Smooth muscle cell (in vitro differentiated cells): ENCODE data around the gene XYLT1. TPM values are rescaled to one million over a fixed set of nuclear protein-coding genes. Genes with fewer than 3 reads are reported as not detected.

Experiments used
- DNase-seq: peaks from one replicate; lab custom pipeline; 2025; ENCODE audit not compliant: unreplicated experiment; lab: John Stamatoyannopoulos, UW
- H2AFZ ChIP-seq: fragments of 200-600 bp; sonication (generic); 2 replicates; pipeline ENCODE4 v1.6.0; 2016; ENCODE audit warnings: antibody characterized with exemption, low read depth, mild to moderate bottlenecking
- H3F3A ChIP-seq: fragments of 200-600 bp; sonication (generic); 2 replicates; pipeline ENCODE4 v1.6.0; 2017; ENCODE audit warnings: antibody characterized with exemption, low read depth
- H3K27ac ChIP-seq: fragments of 200-600 bp; sonication (generic); 2 replicates; pipeline ENCODE4 v1.5.1; 2016; ENCODE audit warnings: low read depth, mild to moderate bottlenecking
- H3K27me3 ChIP-seq: fragments of 200-600 bp; sonication (generic); 2 replicates; pipeline ENCODE4 v1.6.1; 2016; ENCODE audit warnings: low read depth, mild to moderate bottlenecking
- H3K36me3 ChIP-seq: fragments of 200-600 bp; sonication (generic); 2 replicates; pipeline ENCODE4 v1.5.1; 2016; ENCODE audit warnings: low read depth
- H3K4me1 ChIP-seq: fragments of 200-600 bp; sonication (generic); 2 replicates; pipeline ENCODE4 v1.5.1; 2016; ENCODE audit warnings: low read depth
- H3K4me2 ChIP-seq: fragments of 200-600 bp; sonication (generic); 2 replicates; pipeline ENCODE4 v1.6.0; 2016; ENCODE audit warnings: mild to moderate bottlenecking
- H3K4me3 ChIP-seq: fragments of 200-600 bp; sonication (generic); 2 replicates; pipeline ENCODE4 v1.5.1; 2016; ENCODE audit warnings: mild to moderate bottlenecking
- H3K79me2 ChIP-seq: fragments of 200-600 bp; sonication (generic); 2 replicates; pipeline ENCODE4 v1.6.0; 2016; ENCODE audit warnings: low read depth, mild to moderate bottlenecking
- H3K9ac ChIP-seq: fragments of 200-600 bp; sonication (generic); 2 replicates; pipeline ENCODE4 v1.6.0; 2016; ENCODE audit warnings: low read depth
- H3K9me3 ChIP-seq: fragments of 200-600 bp; sonication (generic); replicated peaks from 2 replicates; pipeline ENCODE4 v1.5.1; 2016; ENCODE audit warnings: low read depth
- H4K20me1 ChIP-seq: fragments of 200-600 bp; sonication (generic); 2 replicates; pipeline ENCODE4 v1.6.0; 2016; ENCODE audit warnings: low read depth
- WGBS: methylation state at CpG from one replicate; pipeline ENCODE4 v1.1.7; 2016; ENCODE audit warnings: low lambda C conversion rate; 5-methylcytosine and 5-hydroxymethylcytosine counted together
- polyA plus RNA-seq: library from polyadenylated mRNA; unstranded; fragments of >200 nt; fragmentation: Nextera tagmentation; extraction: Ambion mirVana; gene quantifications from 2 replicates; pipeline ENCODE4 v1.2.1, GENCODE V29; 2016
- total RNA-seq: library from RNA; depleted of rRNA; stranded (reverse); fragments of >200 nt; gene quantifications from 2 replicates; pipeline ENCODE4 v1.2.3, GENCODE V29; 2014
- TF ChIP-seq, protein P1 (sequence below): fragments of 200-600 bp; sonication (generic); IDR thresholded peaks from 2 replicates; pipeline ENCODE4 v1.5.1; 2017; ENCODE audit warnings: borderline replicate concordance, mild to moderate bottlenecking, antibody characterized with exemption; ENCODE audit not compliant: insufficient read depth, poor library complexity, severe bottlenecking

Gene XYLT1
- total and polyA plus RNA-seq, 2 experiments from 2014 or later = 9.5 to 19.9 TPM

DNA sequence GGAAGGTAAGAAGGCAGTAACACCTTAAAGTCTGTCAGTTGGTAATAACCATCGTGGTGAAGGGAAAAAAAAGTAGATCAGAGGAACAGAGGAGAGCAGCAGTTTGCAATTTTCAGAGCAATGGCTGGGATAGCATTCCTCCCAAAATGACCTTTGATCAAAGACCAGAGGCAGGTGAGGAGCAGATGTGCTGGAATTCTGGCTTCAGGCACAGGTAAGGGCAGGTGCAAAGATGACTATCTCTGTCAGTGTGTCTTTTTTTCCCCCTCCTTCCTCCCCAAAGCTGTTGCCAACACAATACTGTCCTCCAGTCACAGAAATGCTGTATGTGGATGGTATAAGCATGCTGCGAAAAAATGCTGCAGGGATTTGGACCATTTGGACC is 166.7 kb downstream of the XYLT1 start:
- Histone ChIP-seq H3K79me2 (no peaks in the 10 kb centered on the region), H3K36me3 (no peaks in the 10 kb centered on the region), H3K9ac (no peak overlapping the region), H3F3A (no peaks in the 10 kb centered on the region), H3K4me2 (peak overlapping the region; percentile 27), H3K4me3 (no peak overlapping the region), H3K9me3 (no peaks in the 10 kb centered on the region), H3K27ac (peak overlapping the region; percentile 52), H3K27me3 (no peaks in the 10 kb centered on the region), H2AFZ (no peak overlapping the region), H4K20me1 (peaks cover 84% of the 10 kb centered on the region), H3K4me1 (peaks cover 5% of the 10 kb centered on the region)
- WGBS = 76% methylated on average over 2 of the region's 2 CpGs
- TF ChIP-seq, protein P1, sequence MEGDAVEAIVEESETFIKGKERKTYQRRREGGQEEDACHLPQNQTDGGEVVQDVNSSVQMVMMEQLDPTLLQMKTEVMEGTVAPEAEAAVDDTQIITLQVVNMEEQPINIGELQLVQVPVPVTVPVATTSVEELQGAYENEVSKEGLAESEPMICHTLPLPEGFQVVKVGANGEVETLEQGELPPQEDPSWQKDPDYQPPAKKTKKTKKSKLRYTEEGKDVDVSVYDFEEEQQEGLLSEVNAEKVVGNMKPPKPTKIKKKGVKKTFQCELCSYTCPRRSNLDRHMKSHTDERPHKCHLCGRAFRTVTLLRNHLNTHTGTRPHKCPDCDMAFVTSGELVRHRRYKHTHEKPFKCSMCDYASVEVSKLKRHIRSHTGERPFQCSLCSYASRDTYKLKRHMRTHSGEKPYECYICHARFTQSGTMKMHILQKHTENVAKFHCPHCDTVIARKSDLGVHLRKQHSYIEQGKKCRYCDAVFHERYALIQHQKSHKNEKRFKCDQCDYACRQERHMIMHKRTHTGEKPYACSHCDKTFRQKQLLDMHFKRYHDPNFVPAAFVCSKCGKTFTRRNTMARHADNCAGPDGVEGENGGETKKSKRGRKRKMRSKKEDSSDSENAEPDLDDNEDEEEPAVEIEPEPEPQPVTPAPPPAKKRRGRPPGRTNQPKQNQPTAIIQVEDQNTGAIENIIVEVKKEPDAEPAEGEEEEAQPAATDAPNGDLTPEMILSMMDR = no peak
- no peak for DNase-seq

DNA sequence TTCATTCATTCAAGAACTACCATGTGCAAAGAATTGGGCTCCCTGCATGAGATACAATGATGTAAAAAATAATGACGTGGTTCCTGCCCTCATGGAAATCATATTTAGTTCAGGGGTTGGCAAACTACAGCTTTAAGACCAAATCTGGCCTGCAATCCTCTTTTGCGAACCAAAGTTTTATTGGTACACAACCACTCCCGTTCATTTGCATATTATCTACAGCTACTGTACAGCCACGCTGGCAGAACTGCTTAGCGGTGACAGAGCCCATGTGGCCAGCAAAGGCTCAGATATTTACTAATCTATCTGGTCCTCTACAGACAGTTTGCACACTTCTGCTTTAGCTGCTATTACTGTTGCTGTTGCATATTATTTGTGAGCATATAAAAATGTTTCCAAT is 167.7 kb downstream of the XYLT1 start:
- peaks cover 5% of the 10 kb centered on the region for H3K4me1 ChIP-seq
- no peak overlapping the region for H3K9ac ChIP-seq
- no peak for DNase-seq
- H3K27me3 ChIP-seq = no peaks in the 10 kb centered on the region
- H3K4me2 ChIP-seq = peak overlapping the region; percentile 58
- peaks cover 82% of the 10 kb centered on the region for H4K20me1 ChIP-seq
- H3K79me2 ChIP-seq = no peaks in the 10 kb centered on the region
- no peak overlapping the region for H3K27ac ChIP-seq
- no peaks in the 10 kb centered on the region for H3F3A ChIP-seq
- no peak overlapping the region for H3K4me3 ChIP-seq
- H3K9me3 ChIP-seq = no peaks in the 10 kb centered on the region
- no peak overlapping the region for H2AFZ ChIP-seq
- TF ChIP-seq, protein P1 = no peak
- no peaks in the 10 kb centered on the region for H3K36me3 ChIP-seq
- 29% methylated on average over 5 of the region's 5 CpGs for WGBS

DNA sequence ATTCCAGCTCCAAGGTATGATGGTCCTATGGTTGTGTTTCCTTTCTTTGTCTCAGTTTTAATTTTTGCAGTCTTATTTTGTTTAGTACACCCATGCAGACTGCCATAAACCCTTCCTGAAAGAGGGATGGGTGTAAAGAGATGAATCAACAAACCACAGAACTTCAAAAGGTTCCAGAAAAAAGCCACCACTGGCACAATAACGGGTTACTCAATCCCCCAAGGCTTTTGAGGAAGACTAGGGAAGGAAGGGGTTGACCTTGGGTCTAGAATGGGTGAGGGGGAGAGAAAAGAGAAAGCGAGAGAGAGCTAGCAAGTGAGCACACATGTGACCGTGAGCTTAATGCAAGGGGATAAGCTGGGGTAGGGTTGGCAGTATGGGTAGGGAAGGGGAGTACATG is 168.1 kb downstream of the XYLT1 start:
- DNase-seq = no peak

DNA sequence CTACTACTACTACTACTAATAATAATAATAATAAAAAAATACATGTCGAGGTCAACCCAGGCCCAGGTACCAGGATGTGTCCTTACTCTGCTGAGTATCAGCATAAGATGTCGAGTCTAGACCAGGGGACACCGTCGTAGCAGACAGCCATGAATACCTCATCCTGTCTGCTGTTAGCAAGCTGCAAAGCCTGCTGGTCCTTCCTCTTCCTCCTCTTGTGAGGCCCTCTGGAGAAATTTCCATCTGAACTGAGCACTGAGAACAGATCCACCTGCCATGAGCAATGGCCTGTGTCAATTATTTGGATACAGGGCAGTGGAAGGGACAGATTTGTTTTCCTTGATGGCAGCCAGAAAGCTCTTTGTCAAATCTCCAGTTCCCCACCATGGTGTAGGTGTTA is 168.5 kb downstream of the XYLT1 start:
- Histone ChIP-seq H3F3A (no peaks in the 10 kb centered on the region), H4K20me1 (peaks cover 76% of the 10 kb centered on the region), H2AFZ (no peak overlapping the region), H3K27me3 (no peaks in the 10 kb centered on the region), H3K9ac (no peak overlapping the region), H3K79me2 (no peaks in the 10 kb centered on the region), H3K36me3 (no peaks in the 10 kb centered on the region), H3K27ac (no peak overlapping the region), H3K9me3 (no peaks in the 10 kb centered on the region), H3K4me2 (peak overlapping the region; percentile 58), H3K4me1 (peaks cover 5% of the 10 kb centered on the region), H3K4me3 (no peak overlapping the region)
- no peak for DNase-seq
- TF ChIP-seq, protein P1 = no peak
- 92% methylated on average over 4 of the region's 4 CpGs for WGBS

More for the DNA sequence above, 168.1 kb downstream of the XYLT1 start:
- WGBS = 33% methylated on average over 3 of the region's 3 CpGs
- Histone ChIP-seq H3K27me3 (no peaks in the 10 kb centered on the region), H2AFZ (no peak overlapping the region), H3K9ac (no peak overlapping the region), H3K4me1 (peaks cover 5% of the 10 kb centered on the region), H3K36me3 (no peaks in the 10 kb centered on the region), H4K20me1 (peaks cover 80% of the 10 kb centered on the region), H3K79me2 (no peaks in the 10 kb centered on the region), H3K4me2 (peak overlapping the region; percentile 58), H3F3A (no peaks in the 10 kb centered on the region), H3K27ac (no peak overlapping the region), H3K4me3 (no peak overlapping the region), H3K9me3 (no peaks in the 10 kb centered on the region)
- TF ChIP-seq, protein P1 = no peak
